ENCODE data around the gene CCDC88C.
"Not testable (repeated sequence)": the region's sequence is repeated elsewhere in the genome, so short reads cannot be mapped to it uniquely, and the experiment has no call there.

Gene CCDC88C

GRCh38 chr14:91454580-91454979 lies 37.0 kb upstream of the CCDC88C start:
- TF ChIP-seq CTCF (IDR thresholded peaks at IDR 0.05) = no peak
- Histone ChIP-seq H3K4me3 (no peak overlapping the region), H3K27ac (no peak overlapping the region)
- DNase-seq (ENCODE audit: low spot score) = no peak

- DNase-seq (ENCODE audit: low spot score) = no peak
- no peak overlapping the region for H3K27ac ChIP-seq
- no peak for TF ChIP-seq CTCF (IDR thresholded peaks at IDR 0.05)
- H3K4me3 ChIP-seq = no peak overlapping the region
Observed at GRCh38 chr14:91454155-91454554, 36.5 kb upstream of the CCDC88C start.

- Histone ChIP-seq H3K27ac (no peak overlapping the region), H3K4me3 (no peak overlapping the region)
- TF ChIP-seq CTCF (IDR thresholded peaks at IDR 0.05) = no peak
- no peak for DNase-seq (ENCODE audit: low spot score)
Observed at GRCh38 chr14:91453744-91454143, 36.1 kb upstream of the CCDC88C start.

- Histone ChIP-seq H3K27ac (no peak overlapping the region), H3K4me3 (no peak overlapping the region)
- no peak for DNase-seq (ENCODE audit: low spot score)
- TF ChIP-seq CTCF (IDR thresholded peaks at IDR 0.05) = no peak
Observed at GRCh38 chr14:91444335-91445020, 26.9 kb upstream of the CCDC88C start.

GRCh38 chr14:91439345-91439744 lies 21.7 kb upstream of the CCDC88C start:
- Histone ChIP-seq H3K4me3 (no peak overlapping the region), H3K27ac (no peak overlapping the region)
- no peak for DNase-seq (ENCODE audit: low spot score)
- no peak for TF ChIP-seq CTCF (IDR thresholded peaks at IDR 0.05)

- no peak for TF ChIP-seq CTCF (IDR thresholded peaks at IDR 0.05)
- Histone ChIP-seq H3K27ac (no peak overlapping the region), H3K4me3 (no peak overlapping the region)
- DNase-seq (ENCODE audit: low spot score) = no peak
Observed at GRCh38 chr14:91438845-91439244, 21.2 kb upstream of the CCDC88C start.

GRCh38 chr14:91436266-91436665 lies 18.6 kb upstream of the CCDC88C start:
- not testable (repeated sequence) for DNase-seq (ENCODE audit: low spot score); H3K27ac ChIP-seq; H3K4me3 ChIP-seq
